Osteocyte (in vitro differentiated cells): ENCODE data around the gene AGO3. TPM values are rescaled to one million over a fixed set of nuclear protein-coding genes. Genes with fewer than 3 reads are reported as not detected.

Experiments used
- DNase-seq: peaks from one replicate; pipeline ENCODE4 v3.0.0; 2021; ENCODE audit warnings: mixed read lengths; ENCODE audit not compliant: unreplicated experiment; ENCODE audit errors: extremely low spot score
- H3K27ac Mint-ChIP-seq: one replicate; pipeline ENCODE4 v1.8.0; 2021; ENCODE audit warnings: mild to moderate bottlenecking, mixed read lengths; ENCODE audit not compliant: unreplicated experiment
- H3K27me3 Mint-ChIP-seq: one replicate; pipeline ENCODE4 v1.8.0; 2021; ENCODE audit warnings: mixed read lengths; ENCODE audit not compliant: unreplicated experiment
- H3K36me3 Mint-ChIP-seq: one replicate; pipeline ENCODE4 v1.8.0; 2021; ENCODE audit warnings: mixed read lengths; ENCODE audit not compliant: unreplicated experiment
- H3K4me1 Mint-ChIP-seq: one replicate; pipeline ENCODE4 v1.8.0; 2021; ENCODE audit warnings: mixed read lengths; ENCODE audit not compliant: unreplicated experiment
- H3K4me3 Mint-ChIP-seq: one replicate; pipeline ENCODE4 v1.8.0; 2021; ENCODE audit warnings: mild to moderate bottlenecking, moderate library complexity, mixed read lengths; ENCODE audit not compliant: unreplicated experiment
- H3K9me3 Mint-ChIP-seq: one replicate; pipeline ENCODE4 v1.8.0; 2021; ENCODE audit warnings: mixed read lengths; ENCODE audit not compliant: unreplicated experiment
- CTCF ChIP-seq: fragments of 200-600 bp; sonication (generic); IDR thresholded peaks from 2 replicates; pipeline ENCODE4 v1.5.0; 2021; ENCODE audit warnings: antibody characterized with exemption, mild to moderate bottlenecking, moderate library complexity
- total RNA-seq: library from RNA; stranded (reverse); gene quantifications from 2 replicates; pipeline ENCODE4 v1.2.1, GENCODE V29; 2021

AGO3 gene
- total RNA-seq, 1 donor from 2014 or later, result 34.2 TPM

- H3K9me3 Mint-ChIP-seq, result no peaks in the 10 kb centered on the region
- H3K36me3 Mint-ChIP-seq, result no peaks in the 10 kb centered on the region
- H3K4me3 Mint-ChIP-seq, result no peak overlapping the region
- peak; percentile 91 for TF ChIP-seq CTCF
- no peak overlapping the region for H3K27ac Mint-ChIP-seq
- no peaks in the 10 kb centered on the region for H3K27me3 Mint-ChIP-seq
- DNase-seq, result peak; percentile 92
- H3K4me1 Mint-ChIP-seq, result peaks cover 14% of the 10 kb centered on the region
These were observed 168.9 kb downstream of the AGO3 start for GRCh38 chr1:36099681-36100341.

GRCh38 chr1:36100376-36100775 is 169.5 kb downstream of the AGO3 start:
- no peak for TF ChIP-seq CTCF
- no peak for DNase-seq
- Mint-ChIP-seq H3K4me3 (no peak overlapping the region), H3K27ac (no peak overlapping the region), H3K27me3 (no peaks in the 10 kb centered on the region), H3K4me1 (peaks cover 14% of the 10 kb centered on the region), H3K9me3 (no peaks in the 10 kb centered on the region), H3K36me3 (no peaks in the 10 kb centered on the region)

GRCh38 chr1:36101546-36101945 is 170.6 kb downstream of the AGO3 start:
- Mint-ChIP-seq H3K27me3 (no peaks in the 10 kb centered on the region), H3K36me3 (no peaks in the 10 kb centered on the region)
- TF ChIP-seq CTCF, result no peak

GRCh38 chr1:36106269-36106668 is 175.4 kb downstream of the AGO3 start:
- DNase-seq, result no peak
- Mint-ChIP-seq H3K4me3 (no peak overlapping the region), H3K27me3 (no peaks in the 10 kb centered on the region), H3K4me1 (peaks cover 40% of the 10 kb centered on the region), H3K27ac (peak overlapping the region; percentile 78), H3K36me3 (no peaks in the 10 kb centered on the region), H3K9me3 (no peaks in the 10 kb centered on the region)
- TF ChIP-seq CTCF, result no peak

More at GRCh38 chr1:36101546-36101945, 170.6 kb downstream of the AGO3 start:
- Mint-ChIP-seq H3K27ac (no peak overlapping the region), H3K4me1 (peaks cover 21% of the 10 kb centered on the region), H3K4me3 (no peak overlapping the region), H3K9me3 (no peaks in the 10 kb centered on the region)
- no peak for DNase-seq

- H3K4me3 Mint-ChIP-seq, result no peak overlapping the region
- TF ChIP-seq CTCF, result no peak
- peak overlapping the region; percentile 85 for H3K27ac Mint-ChIP-seq
- DNase-seq, result no peak
- H3K27me3 Mint-ChIP-seq, result no peaks in the 10 kb centered on the region
- H3K9me3 Mint-ChIP-seq, result no peaks in the 10 kb centered on the region
- H3K4me1 Mint-ChIP-seq, result peaks cover 44% of the 10 kb centered on the region
- no peaks in the 10 kb centered on the region for H3K36me3 Mint-ChIP-seq
These were observed 176.5 kb downstream of the AGO3 start for GRCh38 chr1:36107394-36107793.
